HG03442 (cell line): ENCODE measurements around the gene LRRC28.

Experiments used
- ATAC-seq: cut with Tn5 transposase; IDR thresholded peaks from one replicate; pipeline ENCODE4 v1.9.1; 2021; ENCODE audit warnings: mild to moderate bottlenecking, moderate library complexity; ENCODE audit not compliant: unreplicated experiment

The LRRC28 gene

GRCh38 chr15:99414755-99415731 lies 163.8 kb downstream of the LRRC28 start:
- ATAC-seq, result no peak

DNA sequence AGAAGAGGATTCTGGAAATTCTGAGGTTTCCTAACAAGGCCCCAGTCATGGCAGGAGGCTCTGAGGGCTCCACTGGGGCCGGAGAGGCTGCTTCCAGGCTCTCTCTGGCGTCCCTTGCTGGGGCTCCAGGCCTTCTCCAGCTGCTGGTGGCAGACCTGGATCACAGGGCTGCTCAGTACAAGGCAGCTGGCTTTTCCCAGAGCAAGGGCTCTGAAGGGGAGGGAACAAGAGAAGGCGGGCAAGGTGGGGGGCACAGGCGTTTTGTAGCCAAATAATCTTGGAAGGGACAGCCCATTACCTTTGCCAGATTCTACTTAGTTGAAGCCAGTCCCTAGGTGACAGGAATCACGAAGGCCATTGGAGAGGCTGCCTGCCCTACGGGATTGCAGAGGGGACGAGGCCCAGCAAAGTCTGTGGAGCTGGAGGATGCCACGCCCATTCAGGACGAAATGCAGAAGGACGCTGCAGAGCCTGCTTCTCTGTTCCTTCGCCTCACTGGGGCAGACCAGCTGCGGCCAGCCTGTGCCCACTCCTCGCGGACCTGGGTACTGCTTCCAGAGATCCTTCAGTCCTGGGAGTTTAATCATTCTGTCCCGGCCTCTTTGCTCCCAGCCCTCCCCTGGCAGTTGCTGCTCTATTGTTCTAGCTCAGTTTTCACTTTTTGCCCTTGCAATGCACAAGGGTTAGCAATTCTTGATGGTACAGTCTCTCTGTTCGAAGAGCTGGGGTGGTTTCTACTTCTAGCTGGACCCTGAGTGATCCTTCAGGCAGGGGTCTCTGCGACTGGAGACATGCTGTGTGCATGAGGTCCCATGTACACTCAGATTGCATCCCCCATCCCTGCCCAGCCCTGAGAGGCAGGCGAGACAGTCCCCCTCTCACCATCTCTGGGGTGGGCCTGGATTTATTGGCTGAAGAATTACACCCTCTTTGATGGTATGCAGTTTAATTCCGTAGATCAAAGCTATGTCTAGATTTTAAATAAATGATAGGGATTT lies 165.2 kb downstream of the LRRC28 start:
- ATAC-seq, result no peak

- no peak for ATAC-seq
These were observed 169.9 kb downstream of the LRRC28 start for GRCh38 chr15:99421172-99421656.

- ATAC-seq, result no peak
These were observed 170.5 kb downstream of the LRRC28 start for GRCh38 chr15:99421758-99422157.

DNA sequence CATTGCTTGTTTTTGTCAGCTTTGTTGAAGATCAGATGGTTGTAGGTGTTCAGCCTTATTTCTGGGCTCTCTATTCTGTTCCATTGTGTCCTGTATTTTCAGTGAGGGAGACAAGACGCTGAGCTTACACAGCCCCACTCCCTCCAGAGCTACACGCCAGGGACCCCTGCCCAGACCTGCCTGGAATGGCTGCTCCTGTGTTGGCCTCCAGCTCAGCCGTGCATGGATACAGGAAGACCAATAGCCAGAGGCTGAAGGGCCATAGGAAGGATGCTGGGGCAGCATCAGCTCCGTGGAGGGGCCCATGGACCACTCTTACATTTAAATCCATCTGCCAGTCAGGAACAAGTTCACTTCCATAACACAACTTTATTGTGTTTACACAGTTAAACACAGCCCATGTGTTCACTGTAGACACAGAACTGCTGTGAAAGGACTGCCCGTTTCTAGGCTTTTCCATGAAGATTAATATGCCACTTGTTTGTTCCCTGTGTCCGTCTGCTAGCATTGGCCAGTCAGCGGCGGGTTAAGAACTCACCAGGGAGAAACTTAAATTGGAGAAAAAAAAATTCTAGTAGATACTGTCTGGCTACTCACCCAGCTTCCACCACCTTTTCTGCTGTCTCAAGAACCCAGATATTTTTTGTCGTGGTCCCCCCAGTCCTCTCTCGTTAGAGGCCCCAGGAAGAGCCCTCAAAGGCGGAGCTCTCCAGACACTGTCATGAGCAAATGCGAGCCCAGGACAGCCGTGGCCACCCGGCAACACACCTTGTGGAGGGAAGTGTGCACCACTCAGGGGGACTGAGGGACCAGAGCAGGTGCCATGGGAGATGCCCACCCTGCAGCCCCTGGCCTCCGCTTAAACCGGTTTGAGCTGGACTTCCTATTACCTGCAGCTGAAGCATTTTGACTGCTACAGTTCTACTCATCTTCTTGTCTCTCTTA lies 172.2 kb downstream of the LRRC28 start:
- ATAC-seq, result no peak

DNA sequence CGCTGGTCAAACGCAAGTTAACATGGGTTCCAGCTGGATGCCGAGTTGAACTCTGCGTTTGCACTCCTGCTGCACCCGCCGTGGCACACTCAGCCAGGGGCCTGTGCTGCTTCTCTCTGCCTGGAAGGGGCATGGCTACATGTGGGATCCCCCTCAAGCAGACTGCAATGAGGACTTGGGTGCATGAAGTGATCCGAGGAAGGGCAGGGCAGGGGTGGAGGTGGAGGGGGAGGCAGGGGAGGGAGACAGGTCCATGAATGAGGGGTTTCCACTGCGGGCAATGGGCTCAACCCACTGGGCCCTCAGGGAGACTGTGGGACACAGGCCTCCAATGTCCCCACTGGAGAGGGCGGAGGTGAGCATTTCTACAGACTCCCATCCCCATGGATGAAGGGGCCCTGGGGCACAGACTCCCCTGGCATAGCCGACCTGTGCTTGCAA lies 172.9 kb downstream of the LRRC28 start:
- no peak for ATAC-seq

DNA sequence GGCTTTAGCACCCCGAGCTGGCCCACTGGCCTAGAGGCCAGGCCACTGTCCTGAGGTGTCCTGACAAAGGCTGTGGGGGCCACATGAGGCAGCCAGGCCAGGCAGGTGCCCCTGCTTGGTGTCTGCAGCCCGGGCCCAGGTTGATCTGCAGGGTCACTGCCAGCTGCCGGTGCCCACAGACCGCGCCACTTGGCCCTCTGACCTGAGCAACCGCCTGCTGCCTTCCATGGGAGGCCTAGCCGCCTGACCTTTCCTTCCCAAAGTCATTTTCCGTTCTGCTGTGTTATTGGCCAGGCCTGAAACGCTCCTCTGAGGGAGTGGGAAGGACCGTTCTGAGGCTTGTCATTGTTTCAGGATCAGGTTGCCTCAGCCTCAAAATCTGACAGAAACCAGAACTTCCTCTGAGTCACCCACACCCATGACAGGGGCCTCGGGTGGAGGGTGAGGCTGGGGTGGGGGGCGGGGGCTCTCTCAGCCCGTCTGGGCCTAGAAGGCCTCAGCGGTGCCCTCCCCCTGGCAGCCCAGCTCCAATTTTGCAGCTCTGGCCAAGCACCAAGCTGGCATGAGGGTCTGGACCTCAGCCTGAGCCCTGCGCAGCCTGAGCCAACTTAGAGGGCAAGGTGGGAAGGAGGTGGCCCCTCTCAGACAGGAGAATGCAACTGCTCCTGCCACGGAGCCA lies 173.8 kb downstream of the LRRC28 start:
- peak; percentile 89 for ATAC-seq

- ATAC-seq, result no peak
These were observed 174.5 kb downstream of the LRRC28 start for GRCh38 chr15:99425657-99426301.

GRCh38 chr15:99426431-99427105 lies 175.3 kb downstream of the LRRC28 start:
- no peak for ATAC-seq

DNA sequence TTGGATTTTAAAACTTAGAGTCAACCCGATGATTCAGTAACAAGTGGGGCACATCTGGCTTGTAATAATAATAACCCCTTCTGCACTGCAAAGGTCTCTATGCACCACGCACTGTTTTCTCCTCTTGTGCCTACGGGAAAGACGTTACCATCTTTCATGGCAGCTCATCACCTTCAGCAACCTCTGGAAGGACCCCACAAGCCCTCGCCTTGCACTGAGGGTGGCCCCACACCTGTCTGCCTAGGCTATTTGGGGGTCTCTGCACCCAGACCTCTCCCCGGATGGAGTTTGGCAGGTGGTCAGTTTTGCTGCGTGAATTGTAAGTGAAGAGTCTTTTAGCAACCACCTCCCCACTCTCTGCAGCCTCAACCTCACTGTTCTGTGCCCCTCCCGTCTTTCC lies 175.9 kb downstream of the LRRC28 start:
- ATAC-seq, result no peak

- ATAC-seq, result no peak
These were observed 176.5 kb downstream of the LRRC28 start for GRCh38 chr15:99427668-99428361.

GRCh38 chr15:99429681-99430081 lies 178.4 kb downstream of the LRRC28 start:
- no peak for ATAC-seq

DNA sequence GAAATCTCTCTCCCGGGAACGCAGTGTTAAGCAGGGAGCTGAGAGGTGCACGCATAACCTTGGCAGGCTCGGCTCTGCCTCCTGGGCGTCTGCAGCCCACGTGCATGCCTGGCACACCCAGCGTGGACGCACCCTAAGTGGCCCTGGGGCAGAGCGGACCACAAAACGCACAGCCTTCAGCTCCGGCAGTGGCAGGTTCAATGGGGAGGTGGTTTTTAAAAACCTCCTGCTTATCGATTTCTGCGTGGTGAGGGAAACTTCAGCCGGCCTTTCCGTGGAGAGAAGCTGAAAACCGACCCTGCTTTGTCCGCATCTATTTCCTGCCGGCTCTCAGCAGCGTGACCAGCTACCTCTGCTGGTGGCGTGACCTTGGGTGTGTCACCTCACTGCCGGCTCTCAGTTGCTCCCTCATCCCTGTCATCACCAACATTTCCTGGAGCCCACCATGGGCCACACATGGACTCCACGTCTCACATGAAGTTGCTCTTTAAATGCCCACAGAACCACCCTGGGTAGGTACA lies 179.7 kb downstream of the LRRC28 start:
- ATAC-seq, result no peak

- ATAC-seq, result no peak
These were observed 180.4 kb downstream of the LRRC28 start for GRCh38 chr15:99431661-99432091.

GRCh38 chr15:99432271-99433025 lies 181.2 kb downstream of the LRRC28 start:
- no peak for ATAC-seq

DNA sequence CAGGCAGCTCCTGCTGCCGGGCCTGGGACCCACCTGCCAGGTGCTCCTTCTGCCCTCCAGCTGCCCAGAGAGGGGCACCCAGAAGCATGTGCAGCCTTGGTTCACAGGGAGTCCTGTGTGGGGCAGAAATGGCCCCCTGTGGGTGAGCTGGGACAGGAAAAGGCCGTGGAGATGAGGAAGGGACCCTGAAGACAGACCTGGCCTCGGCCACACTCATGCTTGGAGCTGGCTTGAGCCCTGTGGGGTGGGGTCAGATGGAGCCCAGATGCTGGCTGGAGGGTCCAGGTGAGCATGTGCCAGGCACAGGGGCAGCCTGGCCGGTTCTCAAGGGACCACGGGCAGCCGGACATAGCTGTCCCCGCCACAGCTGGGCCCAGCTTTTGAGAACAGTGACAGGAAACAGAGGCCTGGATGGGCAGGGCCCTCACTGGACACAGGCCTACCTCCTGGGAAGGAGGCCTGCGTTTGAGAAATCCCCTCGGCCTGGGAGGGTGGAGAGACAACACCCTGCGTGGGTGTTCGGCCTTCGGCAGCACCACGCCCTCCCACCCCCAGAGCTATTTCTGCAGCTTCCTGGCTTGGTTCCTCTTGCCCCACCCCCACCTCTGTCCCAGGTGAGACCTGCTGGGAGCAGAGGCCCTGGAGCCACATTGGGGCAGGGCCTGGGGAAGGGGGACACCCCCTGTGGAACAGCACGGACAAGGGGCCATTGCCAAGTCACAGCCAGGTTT lies 181.9 kb downstream of the LRRC28 start:
- ATAC-seq, result peak; percentile 61
